GM21526 (cell line): ENCODE data around the gene TRIM66.
A peak's percentile ranks its signal among the peaks of the same experiment; 100 is the strongest.

ENCODE experiments used
- ATAC-seq: cut with Tn5 transposase; IDR thresholded peaks from one replicate; pipeline ENCODE4 v1.9.1; 2021; ENCODE audit warnings: moderate library complexity; ENCODE audit not compliant: unreplicated experiment, low FRiP score

TRIM66 gene, protein sequence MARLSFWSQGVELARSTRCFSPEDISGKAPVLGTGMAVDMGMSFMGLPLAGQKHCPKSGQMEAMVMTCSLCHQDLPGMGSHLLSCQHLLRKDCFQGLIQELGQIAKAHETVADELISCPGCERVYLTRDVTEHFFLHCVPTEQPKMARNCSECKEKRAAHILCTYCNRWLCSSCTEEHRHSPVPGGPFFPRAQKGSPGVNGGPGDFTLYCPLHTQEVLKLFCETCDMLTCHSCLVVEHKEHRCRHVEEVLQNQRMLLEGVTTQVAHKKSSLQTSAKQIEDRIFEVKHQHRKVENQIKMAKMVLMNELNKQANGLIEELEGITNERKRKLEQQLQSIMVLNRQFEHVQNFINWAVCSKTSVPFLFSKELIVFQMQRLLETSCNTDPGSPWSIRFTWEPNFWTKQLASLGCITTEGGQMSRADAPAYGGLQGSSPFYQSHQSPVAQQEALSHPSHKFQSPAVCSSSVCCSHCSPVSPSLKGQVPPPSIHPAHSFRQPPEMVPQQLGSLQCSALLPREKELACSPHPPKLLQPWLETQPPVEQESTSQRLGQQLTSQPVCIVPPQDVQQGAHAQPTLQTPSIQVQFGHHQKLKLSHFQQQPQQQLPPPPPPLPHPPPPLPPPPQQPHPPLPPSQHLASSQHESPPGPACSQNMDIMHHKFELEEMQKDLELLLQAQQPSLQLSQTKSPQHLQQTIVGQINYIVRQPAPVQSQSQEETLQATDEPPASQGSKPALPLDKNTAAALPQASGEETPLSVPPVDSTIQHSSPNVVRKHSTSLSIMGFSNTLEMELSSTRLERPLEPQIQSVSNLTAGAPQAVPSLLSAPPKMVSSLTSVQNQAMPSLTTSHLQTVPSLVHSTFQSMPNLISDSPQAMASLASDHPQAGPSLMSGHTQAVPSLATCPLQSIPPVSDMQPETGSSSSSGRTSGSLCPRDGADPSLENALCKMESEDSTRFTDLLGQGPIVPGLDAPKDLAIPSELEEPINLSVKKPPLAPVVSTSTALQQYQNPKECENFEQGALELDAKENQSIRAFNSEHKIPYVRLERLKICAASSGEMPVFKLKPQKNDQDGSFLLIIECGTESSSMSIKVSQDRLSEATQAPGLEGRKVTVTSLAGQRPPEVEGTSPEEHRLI (N-terminal part only)

DNA sequence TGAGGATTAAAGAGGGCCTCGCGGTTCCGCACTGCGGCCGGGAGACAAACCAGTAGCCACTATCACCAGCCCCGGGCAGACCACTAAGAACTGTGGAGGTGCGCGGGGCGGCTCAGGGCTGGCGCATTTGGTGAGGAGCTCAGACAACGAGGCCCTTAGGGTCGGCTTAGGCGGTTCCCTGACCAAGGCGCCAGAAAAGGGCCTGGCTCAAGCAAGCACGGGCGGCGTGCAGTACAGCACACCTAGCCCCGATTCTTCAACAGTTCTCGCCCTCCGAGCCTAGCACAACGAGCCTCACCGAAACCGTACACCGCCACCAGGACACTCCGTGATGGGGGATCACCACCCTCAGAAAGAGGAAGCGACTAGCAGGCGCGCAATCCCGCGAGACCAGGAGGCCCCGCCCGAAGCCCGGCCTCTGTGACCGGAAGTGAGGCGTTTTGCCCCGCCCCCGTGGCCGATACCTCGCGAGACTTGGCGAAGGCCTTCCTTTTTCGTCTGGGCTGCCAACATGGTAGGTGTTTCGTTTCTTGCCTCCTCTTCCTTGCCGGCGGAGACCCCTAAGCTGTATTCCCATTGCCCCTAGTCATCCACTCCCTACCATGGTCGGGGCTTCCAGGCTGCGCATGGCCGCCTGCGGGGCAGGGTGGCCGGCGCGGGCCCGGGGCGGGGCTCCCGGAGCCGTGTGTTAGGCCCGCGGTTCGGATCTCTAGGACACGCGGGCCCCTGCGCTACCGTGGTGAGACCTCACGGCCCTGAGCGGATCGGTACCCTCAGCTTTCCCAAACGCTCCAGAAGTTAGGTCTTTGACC lies at the start of gene TRIM66, which contains the start of gene RPL27A:
TRIM66 (minus strand) TSS at position 363 of the 812 bp plus-strand sequence. CDS start 10,391 bp downstream, outside the sequence.
RPL27A (plus strand) TSS at position 490 of the 812 bp plus-strand sequence; CDS start at position 512, 22 bp downstream.
- ATAC-seq = peak; percentile 89

DNA sequence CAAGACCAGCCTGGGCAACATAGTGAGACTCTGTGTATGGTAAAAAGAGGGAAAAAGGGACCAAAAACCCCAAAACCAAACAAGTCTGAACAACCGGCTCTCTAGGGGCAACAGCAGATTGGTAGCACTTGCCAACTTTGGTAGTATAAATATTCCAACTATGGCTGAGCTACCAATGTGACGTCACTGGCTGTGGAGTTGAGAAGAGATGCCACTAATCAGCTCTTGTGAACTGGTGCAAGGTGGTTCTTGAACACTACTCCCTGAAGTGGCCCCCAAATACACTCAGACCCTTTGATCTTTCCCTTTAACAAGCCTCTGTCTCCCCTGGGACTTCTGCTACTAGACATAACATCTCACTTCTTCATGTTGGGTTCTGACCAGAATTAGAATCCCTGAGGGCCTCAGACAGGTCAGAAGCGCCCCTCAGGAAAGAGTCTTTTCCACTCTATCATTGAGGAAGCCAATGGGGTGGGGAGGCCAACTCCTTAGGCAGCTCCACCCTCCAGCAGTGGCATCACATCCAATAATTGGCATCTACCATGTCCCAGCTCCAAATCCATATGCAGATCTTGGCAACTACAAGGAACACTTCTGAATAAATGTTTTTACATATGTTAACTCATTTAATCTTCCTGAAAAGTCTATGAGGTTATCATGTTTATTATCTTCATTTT lies 49.3 kb upstream of the TRIM66 start:
- ATAC-seq = peak; percentile 32

DNA sequence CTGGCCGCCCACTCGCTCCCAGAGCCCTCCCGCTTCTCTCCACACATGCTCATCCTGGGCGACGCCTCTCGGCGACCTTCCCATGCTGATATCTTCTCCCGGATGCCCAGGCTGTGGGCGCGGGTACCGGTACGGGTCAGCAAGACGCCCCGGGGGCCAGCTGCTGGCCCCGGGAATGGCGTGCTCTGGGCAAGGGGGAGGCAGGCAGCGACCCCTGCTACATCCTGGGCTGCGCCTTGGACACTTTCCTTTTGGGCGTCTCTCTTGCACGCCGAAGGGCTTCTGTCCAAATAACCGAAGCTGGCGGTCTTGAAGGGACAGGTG lies 48.2 kb upstream of the TRIM66 start:
- ATAC-seq = no peak

DNA sequence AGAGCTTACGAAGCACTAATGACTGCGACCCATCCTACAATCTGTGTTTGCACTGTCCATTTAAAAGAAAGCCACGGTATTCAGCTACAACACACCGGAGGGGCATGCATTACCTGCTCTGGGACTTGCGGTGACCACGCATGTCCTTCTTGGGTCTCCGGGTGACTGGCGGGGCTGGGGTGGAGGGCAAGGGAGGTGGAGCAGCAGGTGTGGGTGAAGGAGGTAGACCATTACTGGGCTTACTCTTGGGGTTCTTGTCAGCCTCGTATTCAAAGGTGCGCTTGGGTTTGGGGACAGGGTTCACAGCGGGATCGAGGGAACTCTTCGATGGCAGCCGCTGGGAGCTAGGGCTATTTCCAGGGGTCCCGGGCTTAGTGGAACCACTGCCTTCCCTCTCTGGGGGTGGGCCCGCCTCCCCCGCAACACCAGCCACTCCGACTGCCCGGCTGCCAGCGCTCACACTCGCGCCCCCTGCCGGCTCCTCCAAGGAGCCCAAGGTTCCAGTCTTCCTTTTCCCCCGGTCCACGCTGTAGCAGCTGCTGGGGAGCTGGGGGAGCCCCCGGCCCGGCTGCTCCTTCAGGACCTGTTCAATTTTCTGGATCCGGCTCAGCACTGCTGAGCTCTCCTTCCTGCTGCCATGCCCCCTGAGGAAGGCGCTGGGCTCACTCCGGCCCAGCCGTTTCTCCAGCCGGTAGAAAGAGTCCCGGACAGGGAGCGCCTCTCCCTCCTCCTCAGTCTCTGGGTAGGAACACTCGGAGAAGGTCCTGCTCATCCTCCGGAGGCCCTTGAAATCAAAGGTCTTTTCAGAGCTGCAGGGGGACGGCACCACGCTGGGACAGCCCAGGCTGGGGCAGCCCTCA lies 47.6 kb upstream of the TRIM66 start:
- ATAC-seq = no peak

GRCh38 chr11:8729067-8729466 lies 46.6 kb upstream of the TRIM66 start:
- no peak for ATAC-seq

GRCh38 chr11:8728563-8728962 lies 46.1 kb upstream of the TRIM66 start:
- no peak for ATAC-seq

- ATAC-seq = no peak
Measured at GRCh38 chr11:8726395-8726794, 43.9 kb upstream of the TRIM66 start.

DNA sequence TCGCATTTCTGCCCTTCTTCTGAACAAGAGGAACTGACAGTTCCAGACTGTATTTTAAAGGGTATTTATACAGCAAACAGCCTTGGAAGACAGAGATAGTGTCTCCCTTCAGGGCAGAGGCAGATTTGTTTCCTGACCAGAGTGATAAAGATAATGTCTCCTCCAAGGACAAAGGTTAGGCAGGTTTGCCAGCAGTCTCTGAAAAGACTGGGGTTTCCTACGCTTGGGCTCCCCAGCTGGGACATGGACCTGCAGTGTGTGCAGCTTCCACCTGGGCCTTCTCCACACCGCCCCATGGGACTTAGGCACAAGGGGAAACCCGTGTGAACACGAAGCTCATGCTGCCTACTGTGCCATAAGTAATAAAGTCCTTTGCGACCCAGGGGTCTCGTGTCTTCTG lies 42.2 kb upstream of the TRIM66 start:
- no peak for ATAC-seq

GRCh38 chr11:8723711-8724110 lies 41.2 kb upstream of the TRIM66 start:
- ATAC-seq = no peak

DNA sequence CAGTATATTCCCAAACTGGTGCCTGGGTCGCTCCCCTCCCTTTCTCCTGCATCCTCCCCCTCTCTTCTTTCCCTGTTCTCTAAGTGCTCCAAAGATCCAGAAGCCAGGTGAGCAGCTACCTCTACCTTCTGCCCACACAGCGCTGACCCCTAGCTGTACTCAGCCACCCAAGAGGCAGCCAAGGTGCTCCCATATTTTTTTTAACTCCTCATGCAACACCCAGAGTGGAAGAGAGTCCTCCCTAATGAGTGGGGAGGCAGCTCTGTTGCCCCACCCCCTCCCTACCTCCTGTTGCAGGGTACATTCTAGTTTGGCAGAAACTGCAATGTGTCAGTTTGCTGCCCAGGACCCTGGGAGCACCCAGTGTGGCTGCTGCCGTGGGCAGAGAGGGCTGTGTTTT lies 40.3 kb upstream of the TRIM66 start:
- ATAC-seq = no peak

DNA sequence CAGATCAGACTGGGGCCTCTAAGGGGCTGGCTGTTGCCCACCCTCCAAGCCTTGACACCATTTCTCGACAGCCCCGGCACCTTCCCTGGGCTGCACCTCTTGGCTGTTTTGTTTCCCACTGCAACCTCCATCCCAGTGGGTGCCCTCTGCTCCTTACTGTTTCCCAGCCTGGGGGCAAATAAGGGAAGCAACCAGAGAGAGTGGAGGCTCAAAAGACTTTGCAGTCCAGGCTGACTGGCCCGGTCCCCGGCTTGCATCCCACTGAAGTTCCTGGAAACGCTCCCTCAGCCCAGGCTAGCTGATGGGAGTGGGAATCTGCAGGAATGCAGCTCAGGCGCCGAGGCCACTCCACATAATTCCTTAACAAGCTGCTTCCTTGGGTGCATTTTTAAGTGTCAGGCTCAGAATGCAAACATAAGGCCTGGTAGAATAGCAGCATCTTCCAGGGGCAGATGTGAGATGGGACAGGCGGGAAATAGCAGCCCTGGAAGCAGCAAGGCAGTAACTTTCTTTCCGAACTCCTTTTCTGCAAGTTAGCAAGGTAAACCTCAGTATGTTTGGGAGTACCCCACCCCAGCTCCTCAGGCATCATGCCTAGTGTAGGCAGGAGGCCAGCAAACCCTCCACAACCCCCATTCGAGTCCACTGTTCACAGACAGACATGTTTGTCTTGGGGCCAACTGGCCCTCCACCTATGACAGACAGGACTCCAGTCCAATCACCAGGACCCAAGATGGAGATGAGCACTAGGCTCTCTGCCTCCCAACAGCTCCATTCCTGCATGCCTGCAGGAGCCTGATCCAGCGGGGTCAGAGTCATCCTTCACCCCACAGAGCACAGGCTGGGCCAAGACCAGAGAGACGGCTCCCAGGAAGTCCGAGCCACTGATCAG lies 39.4 kb upstream of the TRIM66 start:
- ATAC-seq = no peak

DNA sequence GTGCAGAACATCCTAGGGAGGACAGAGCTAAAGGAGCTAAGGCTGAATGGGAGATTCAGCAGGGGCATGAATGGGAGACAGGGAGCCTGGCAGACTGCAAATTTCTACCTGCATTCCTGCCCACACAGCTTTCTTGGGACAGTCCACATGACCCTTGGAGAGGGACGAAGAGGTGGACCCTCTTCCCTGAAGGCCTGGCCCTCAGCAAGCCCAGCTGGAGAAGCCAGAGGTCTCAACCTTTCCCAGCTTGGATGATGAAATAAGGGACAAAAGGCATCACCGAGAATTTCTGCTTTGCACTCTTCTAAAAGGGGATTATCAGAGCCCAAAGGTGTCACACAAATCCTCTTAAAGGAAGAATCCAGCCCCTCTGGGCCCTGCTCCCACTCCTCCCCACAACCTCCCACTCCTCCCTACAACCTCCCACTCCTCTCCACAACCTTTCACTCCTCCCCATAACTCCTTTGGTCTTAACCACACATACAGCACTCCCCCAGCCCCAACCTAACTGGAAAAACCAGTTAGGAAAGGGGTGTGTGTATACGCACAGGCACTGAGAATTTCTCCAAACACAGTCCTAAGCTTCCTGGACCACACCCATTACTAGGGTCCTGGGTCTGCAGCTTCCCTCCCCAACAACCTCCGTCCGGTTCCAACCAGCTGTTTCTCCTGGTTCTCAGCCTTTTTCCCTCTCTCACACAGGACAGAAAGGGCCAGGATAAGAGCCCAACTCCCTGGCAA lies 38.6 kb upstream of the TRIM66 start:
- no peak for ATAC-seq

DNA sequence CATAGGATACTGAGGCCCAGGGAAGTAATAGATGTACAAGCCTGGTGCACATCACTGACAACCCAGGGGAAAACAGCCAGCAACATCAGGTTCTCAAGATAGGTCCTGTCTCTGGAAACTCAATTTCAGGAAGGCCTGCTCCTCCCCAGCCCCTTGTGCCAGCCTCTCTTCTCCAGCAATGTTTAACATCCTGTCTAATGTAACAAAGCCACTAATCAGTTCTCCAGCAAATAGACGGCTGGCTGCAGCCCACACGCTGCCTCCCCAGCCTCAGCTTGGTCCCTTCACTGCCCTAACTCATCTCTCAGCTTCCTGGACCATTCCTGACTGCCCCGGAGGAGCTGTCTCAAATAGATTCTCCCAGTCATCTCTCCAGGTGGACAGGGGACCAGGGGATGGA lies 37.9 kb upstream of the TRIM66 start:
- ATAC-seq = no peak

- ATAC-seq = no peak
Measured at GRCh38 chr11:8719721-8720120, 37.3 kb upstream of the TRIM66 start.

DNA sequence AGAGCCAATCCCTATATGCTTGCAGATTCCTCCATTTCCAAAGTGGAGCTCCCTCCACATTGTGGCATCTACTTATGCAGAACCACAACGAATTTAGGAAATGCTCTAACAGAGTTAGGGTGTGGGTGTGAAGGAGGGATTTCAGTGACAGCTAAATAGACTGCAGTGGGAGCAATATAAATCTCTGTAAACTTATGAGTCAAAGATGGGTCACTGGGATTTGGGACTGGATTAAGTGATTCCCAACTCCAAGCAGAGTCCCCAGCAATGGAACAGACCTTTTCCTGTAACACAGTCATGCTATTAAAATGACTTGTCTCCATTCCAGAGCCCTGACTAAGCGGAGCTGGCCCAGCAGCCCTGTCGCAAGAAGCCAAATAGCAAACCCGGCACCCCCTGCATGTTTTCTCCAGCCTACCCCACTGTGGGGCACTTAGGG lies 36.8 kb upstream of the TRIM66 start:
- ATAC-seq = no peak

GRCh38 chr11:8717876-8718753 lies 35.6 kb upstream of the TRIM66 start:
- peak; percentile 52 for ATAC-seq
